CD4-positive, CD25-positive, alpha-beta regulatory T cell (primary cell): Measurements from ENCODE around the gene FGFRL1. TPM values are rescaled to one million over a fixed set of nuclear protein-coding genes. Genes with fewer than 3 reads are reported as not detected.
A peak's percentile ranks its signal among the peaks of the same experiment; 100 is the strongest.

Experiments
- ATAC-seq, 2 donors: fragments of 150-1000 bp; cut with Tn5 transposase; one replicate each; pipeline ENCODE4 v1.10.0; 2021; ENCODE audit warnings: low read depth in 2 of 2, moderate number of reproducible peaks in 2 of 2, moderate library complexity in 1 of 2
- DNase-seq, 3 donors: peaks; one replicate each; pipeline versions ENCODE4 v3.0.0 to v3.0.0-alpha.2; 2012 to 2022; ENCODE audit warnings: mixed read lengths in 1 of 3
- H3K27ac ChIP-seq: one replicate; pipeline ENCODE4 v1.7.0; 2013; ENCODE audit warnings: mild to moderate bottlenecking, low read length; ENCODE audit not compliant: insufficient read depth, poor library complexity, severe bottlenecking
- H3K27me3 ChIP-seq: one replicate; pipeline ENCODE4 v1.7.0; 2013; ENCODE audit warnings: low read length; ENCODE audit not compliant: control insufficient read depth, insufficient read depth
- H3K36me3 ChIP-seq: one replicate; pipeline ENCODE4 v1.7.0; 2013; ENCODE audit warnings: mild to moderate bottlenecking, low read length, moderate library complexity; ENCODE audit not compliant: control insufficient read depth, insufficient read depth
- H3K4me1 ChIP-seq: 2 replicates; pipeline ENCODE4 v1.7.0; 2013; ENCODE audit warnings: mild to moderate bottlenecking, low read length; ENCODE audit not compliant: insufficient read depth, control insufficient read depth, poor library complexity, severe bottlenecking
- H3K4me3 ChIP-seq: one replicate; pipeline ENCODE4 v1.7.0; 2013; ENCODE audit warnings: low read depth, mild to moderate bottlenecking, low read length, moderate library complexity
- H3K9me3 ChIP-seq, 2 experiments: 1 replicate in 1 of 2; 2 replicates in 1 of 2; pipeline ENCODE4 v1.7.0; 2013; ENCODE audit warnings: low read length in 2 of 2, mild to moderate bottlenecking in 1 of 2, moderate library complexity in 1 of 2; ENCODE audit not compliant: control insufficient read depth in 2 of 2
- H3K27ac Mint-ChIP-seq, 3 donors: one replicate each; pipeline ENCODE4 v1.8.0; 2020 to 2022; ENCODE audit warnings: mild to moderate bottlenecking in 3 of 3, mixed read lengths in 3 of 3, moderate library complexity in 2 of 3
- H3K27me3 Mint-ChIP-seq: one replicate; pipeline ENCODE4 v1.8.0; 2022; ENCODE audit warnings: mild to moderate bottlenecking, mixed read lengths
- H3K36me3 Mint-ChIP-seq: one replicate; pipeline ENCODE4 v1.8.0; 2020; ENCODE audit warnings: mixed read lengths
- H3K4me1 Mint-ChIP-seq, 4 donors: one replicate each; pipeline ENCODE4 v1.8.0; 2020 to 2022; ENCODE audit warnings: mixed read lengths in 4 of 4, mild to moderate bottlenecking in 1 of 4
- H3K4me3 Mint-ChIP-seq, 4 donors: one replicate each; pipeline ENCODE4 v1.8.0; 2020 to 2022; ENCODE audit warnings: mild to moderate bottlenecking in 4 of 4, mixed read lengths in 4 of 4, moderate library complexity in 3 of 4
- H3K9me3 Mint-ChIP-seq, 7 donors: one replicate each; pipeline ENCODE4 v1.8.0; 2020 to 2022; ENCODE audit warnings: mixed read lengths in 7 of 7, mild to moderate bottlenecking in 3 of 7, moderate library complexity in 2 of 7
- polyA plus RNA-seq, 4 donors: library from polyadenylated mRNA; unstranded; fragments of 300-500 nt; fragmentation: Illumina TruSeq; gene quantifications; one replicate each; pipeline ENCODE4 v1.2.3, GENCODE V29; 2021
- total RNA-seq: library from RNA; stranded (reverse); gene quantifications from one replicate; pipeline ENCODE4 v1.2.3, GENCODE V29; 2022

Gene FGFRL1
- total and polyA plus RNA-seq, 5 donors from 2014 or later, result 0.27 to 14.3 (median 0.35) TPM

GRCh38 chr4:993111-994029, 18.1 kb upstream of the FGFRL1 start, which contains the start of gene SLC26A1:
TSS of gene SLC26A1 (minus strand) at chr4:993404. CDS start at chr4:991703, 1,701 bp downstream.
- no peak within 1 kb of the TSS for H3K27ac Mint-ChIP-seq
- Histone ChIP-seq H3K9me3 (no peaks in the 10 kb centered on the region), H3K4me3 (no peak within 1 kb of the TSS), H3K27ac (no peak within 1 kb of the TSS), H3K36me3 (peaks cover 9% of the 10 kb centered on the region), H3K27me3 (no peaks in the 10 kb centered on the region), H3K4me1 (peaks cover 13% of the 10 kb centered on the region)
- DNase-seq (no peak), ATAC-seq (no peak)
- no peak within 1 kb of the TSS for H3K4me3 Mint-ChIP-seq
- peaks cover 7% of the 10 kb centered on the region for H3K27me3 Mint-ChIP-seq
- peaks cover 0 to 10% (median 0%) of the 10 kb centered on the region in 4 donors for H3K4me1 Mint-ChIP-seq
- H3K36me3 Mint-ChIP-seq, result no peaks in the 10 kb centered on the region
- H3K9me3 Mint-ChIP-seq, result no peaks in the 10 kb centered on the region

- Histone ChIP-seq H3K27ac (no peak overlapping the region), H3K9me3 (no peaks in the 10 kb centered on the region), H3K4me1 (peaks cover 13% of the 10 kb centered on the region), H3K27me3 (no peaks in the 10 kb centered on the region), H3K4me3 (no peak overlapping the region), H3K36me3 (peaks cover 4% of the 10 kb centered on the region)
- Mint-ChIP-seq H3K4me3 (peak overlapping the region in 1 of 4 donors; percentile 19), H3K9me3 (peaks cover 0 to 2% (median 0%) of the 10 kb centered on the region in 7 donors), H3K27me3 (peaks cover 21% of the 10 kb centered on the region), H3K4me1 (peaks cover 0 to 16% (median 0%) of the 10 kb centered on the region in 4 donors), H3K27ac (no peak overlapping the region), H3K36me3 (no peaks in the 10 kb centered on the region)
- ATAC-seq (no peak), DNase-seq (no peak)
Observed at GRCh38 chr4:995311-996026, 16.0 kb upstream of the FGFRL1 start.

GRCh38 chr4:996030-996996, 15.1 kb upstream of the FGFRL1 start:
- peaks cover 21% of the 10 kb centered on the region for H3K27me3 Mint-ChIP-seq
- peaks cover 0 to 2% (median 0%) of the 10 kb centered on the region in 7 donors for H3K9me3 Mint-ChIP-seq
- peak overlapping the region in 1 of 3 donors; percentile 56 for H3K27ac Mint-ChIP-seq
- ATAC-seq, result no peak
- Histone ChIP-seq H3K4me3 (no peak overlapping the region), H3K27ac (no peak overlapping the region), H3K27me3 (no peaks in the 10 kb centered on the region), H3K9me3 (no peaks in the 10 kb centered on the region), H3K4me1 (peaks cover 13% of the 10 kb centered on the region), H3K36me3 (no peaks in the 10 kb centered on the region)
- no peak for DNase-seq
- no peaks in the 10 kb centered on the region for H3K36me3 Mint-ChIP-seq
- H3K4me1 Mint-ChIP-seq, result peaks cover 0 to 17% (median 0%) of the 10 kb centered on the region in 4 donors
- H3K4me3 Mint-ChIP-seq, result peak overlapping the region in 1 of 4 donors; percentile 19

- no peak overlapping the region for H3K4me3 Mint-ChIP-seq
- H3K4me1 ChIP-seq, result peaks cover 13% of the 10 kb centered on the region
- H3K27ac ChIP-seq, result no peak overlapping the region
- ATAC-seq (no peak), DNase-seq (no peak)
- no peaks in the 10 kb centered on the region for H3K36me3 Mint-ChIP-seq
- no peaks in the 10 kb centered on the region for H3K9me3 ChIP-seq
- H3K9me3 Mint-ChIP-seq, result peaks cover 0 to 2% (median 0%) of the 10 kb centered on the region in 7 donors
- peaks cover 21% of the 10 kb centered on the region for H3K27me3 Mint-ChIP-seq
- no peak overlapping the region for H3K4me3 ChIP-seq
- H3K27me3 ChIP-seq, result no peaks in the 10 kb centered on the region
- H3K4me1 Mint-ChIP-seq, result peaks cover 0 to 19% (median 0%) of the 10 kb centered on the region in 4 donors
- H3K27ac Mint-ChIP-seq, result no peak overlapping the region
- no peaks in the 10 kb centered on the region for H3K36me3 ChIP-seq
Observed at GRCh38 chr4:996997-997374, 14.4 kb upstream of the FGFRL1 start.

- no peaks in the 10 kb centered on the region for H3K27me3 ChIP-seq
Observed at GRCh38 chr4:997375-998071, 13.9 kb upstream of the FGFRL1 start.

GRCh38 chr4:998096-998691, 13.2 kb upstream of the FGFRL1 start:
- no peak overlapping the region for H3K27ac ChIP-seq
- no peak overlapping the region for H3K4me3 ChIP-seq
- peak overlapping the region in 1 of 4 donors; percentile 19 for H3K4me3 Mint-ChIP-seq
- H3K4me1 ChIP-seq, result peaks cover 22% of the 10 kb centered on the region
- H3K9me3 Mint-ChIP-seq, result peaks cover 0 to 2% (median 0%) of the 10 kb centered on the region in 7 donors
- H3K4me1 Mint-ChIP-seq, result peaks cover 0 to 16% (median 0%) of the 10 kb centered on the region in 4 donors
- peaks cover 21% of the 10 kb centered on the region for H3K27me3 Mint-ChIP-seq
- H3K36me3 ChIP-seq, result no peaks in the 10 kb centered on the region
- no peaks in the 10 kb centered on the region for H3K36me3 Mint-ChIP-seq
- no peaks in the 10 kb centered on the region for H3K27me3 ChIP-seq
- H3K27ac Mint-ChIP-seq, result no peak overlapping the region
- H3K9me3 ChIP-seq, result no peaks in the 10 kb centered on the region
- ATAC-seq, result no peak
- no peak for DNase-seq

More at GRCh38 chr4:997375-998071, 13.9 kb upstream of the FGFRL1 start:
- Mint-ChIP-seq H3K27ac (no peak overlapping the region), H3K27me3 (peaks cover 21% of the 10 kb centered on the region), H3K36me3 (no peaks in the 10 kb centered on the region), H3K4me3 (peak overlapping the region in 2 of 4 donors; percentile 19 to 62), H3K9me3 (peaks cover 0 to 2% (median 0%) of the 10 kb centered on the region in 7 donors), H3K4me1 (peaks cover 0 to 19% (median 0%) of the 10 kb centered on the region in 4 donors)
- H3K9me3 ChIP-seq, result no peaks in the 10 kb centered on the region
- DNase-seq (no peak), ATAC-seq (peak; percentile 22 to 31)
- no peak overlapping the region for H3K4me3 ChIP-seq
- H3K4me1 ChIP-seq, result peaks cover 15% of the 10 kb centered on the region
- H3K36me3 ChIP-seq, result no peaks in the 10 kb centered on the region
- no peak overlapping the region for H3K27ac ChIP-seq
